Measurements from ENCODE around the gene POLD4.

POLD4 gene

GRCh38 chr11:67371911-67372320 is 18.6 kb upstream of the POLD4 start:
- TF ChIP-seq CTCF (IDR thresholded peaks at IDR 0.05; ENCODE audit: extremely low read depth, missing control alignments): no peak
- DNase-seq (ENCODE audit: low spot score): peak; percentile 55

GRCh38 chr11:67371189-67371910 is 18.0 kb upstream of the POLD4 start:
- TF ChIP-seq CTCF (IDR thresholded peaks at IDR 0.05; ENCODE audit: extremely low read depth, missing control alignments): peak; percentile 48
- DNase-seq (ENCODE audit: low spot score): peak; percentile 76

- no peak for TF ChIP-seq CTCF (IDR thresholded peaks at IDR 0.05; ENCODE audit: extremely low read depth, missing control alignments)
- DNase-seq (ENCODE audit: low spot score): no peak
These were observed 17.2 kb upstream of the POLD4 start for GRCh38 chr11:67370351-67371076.

GRCh38 chr11:67369801-67370284 is 16.5 kb upstream of the POLD4 start:
- TF ChIP-seq CTCF (IDR thresholded peaks at IDR 0.05; ENCODE audit: extremely low read depth, missing control alignments): no peak

GRCh38 chr11:67369275-67369674 is 15.9 kb upstream of the POLD4 start:
- no peak for DNase-seq (ENCODE audit: low spot score)
- no peak for TF ChIP-seq CTCF (IDR thresholded peaks at IDR 0.05; ENCODE audit: extremely low read depth, missing control alignments)

More at GRCh38 chr11:67369801-67370284, 16.5 kb upstream of the POLD4 start:
- no peak for DNase-seq (ENCODE audit: low spot score)

GRCh38 chr11:67368621-67369020 is 15.3 kb upstream of the POLD4 start:
- no peak for TF ChIP-seq CTCF (IDR thresholded peaks at IDR 0.05; ENCODE audit: extremely low read depth, missing control alignments)
- DNase-seq (ENCODE audit: low spot score): peak; percentile 58

- DNase-seq (ENCODE audit: low spot score): no peak
- TF ChIP-seq CTCF (IDR thresholded peaks at IDR 0.05; ENCODE audit: extremely low read depth, missing control alignments): no peak
These were observed 14.4 kb upstream of the POLD4 start for GRCh38 chr11:67367761-67368227.

All from GM20000 (cell line).